Keratinocyte (primary cell): ENCODE measurements around the gene ZMYM2. TPM values are rescaled to one million over a fixed set of nuclear protein-coding genes. Genes with fewer than 3 reads are reported as not detected.

Experiments
- DNase-seq: peaks from one replicate; pipeline ENCODE4 v3.0.0-alpha.2; 2011; ENCODE audit warnings: low read depth, missing footprints, low spot score
- FAIRE-seq: peaks from 2 replicates; lab custom pipeline; 2011; peaks lifted over from hg19 to GRCh38; lab: Jason Lieb, UNC
- H2AFZ ChIP-seq: 2 replicates; pipeline ENCODE4 v1.6.0; 2012; ENCODE audit warnings: low read length, control low read depth, inconsistent platforms; ENCODE audit not compliant: control insufficient read depth
- H3K27ac ChIP-seq: 2 replicates; pipeline ENCODE4 v1.5.1; 2011; ENCODE audit warnings: low read length; ENCODE audit not compliant: control insufficient read depth, insufficient read depth
- H3K27me3 ChIP-seq: 3 replicates; pipeline ENCODE4 v1.6.0; 2011; ENCODE audit warnings: low read length; ENCODE audit not compliant: control insufficient read depth, insufficient read depth; ENCODE audit errors: extremely low read depth
- H3K36me3 ChIP-seq, 2 experiments: 2 replicates in 1 of 2; 3 replicates in 1 of 2; pipeline ENCODE4 v1.5.1; 2011; ENCODE audit warnings: low read length in 2 of 2, mild to moderate bottlenecking in 1 of 2; ENCODE audit not compliant: control insufficient read depth in 2 of 2, insufficient read depth in 2 of 2; ENCODE audit errors: extremely low read depth in 1 of 2
- H3K4me1 ChIP-seq: 3 replicates; pipeline ENCODE4 v1.5.1; 2011; ENCODE audit warnings: low read length; ENCODE audit not compliant: control insufficient read depth, insufficient read depth; ENCODE audit errors: extremely low read depth
- H3K4me2 ChIP-seq: 3 replicates; pipeline ENCODE4 v1.6.0; 2011; ENCODE audit warnings: low read depth, low read length; ENCODE audit not compliant: control insufficient read depth, insufficient read depth; ENCODE audit errors: extremely low read depth
- H3K4me3 ChIP-seq, 3 experiments: fragments of 200-600 bp in 1 of 3; sonication (generic) in 1 of 3; 2 replicates in 2 of 3; 3 replicates in 1 of 3; pipeline ENCODE4 v1.5.1; 2011 to 2016; ENCODE audit warnings: low read length in 3 of 3, mild to moderate bottlenecking in 3 of 3, control low read depth in 2 of 3, inconsistent platforms in 1 of 3, low read depth in 1 of 3, mixed read lengths in 1 of 3, mixed run types in 1 of 3, moderate library complexity in 1 of 3; ENCODE audit not compliant: control insufficient read depth in 2 of 3, insufficient read depth in 2 of 3; ENCODE audit errors: extremely low read depth in 1 of 3
- H3K79me2 ChIP-seq: 2 replicates; pipeline ENCODE4 v1.6.0; 2012; ENCODE audit warnings: low read length; ENCODE audit not compliant: control insufficient read depth, insufficient read depth
- H3K9ac ChIP-seq: 3 replicates; pipeline ENCODE4 v1.6.0; 2011; ENCODE audit warnings: low read length; ENCODE audit not compliant: control insufficient read depth, insufficient read depth; ENCODE audit errors: extremely low read depth
- H3K9me1 ChIP-seq: 3 replicates; pipeline ENCODE4 v1.6.0; 2011; ENCODE audit warnings: low read length; ENCODE audit not compliant: control insufficient read depth, insufficient read depth; ENCODE audit errors: extremely low read depth
- H3K9me3 ChIP-seq: 2 replicates; pipeline ENCODE4 v1.5.1; 2012; ENCODE audit warnings: low read depth, low read length; ENCODE audit not compliant: control insufficient read depth
- H4K20me1 ChIP-seq: 3 replicates; pipeline ENCODE4 v1.6.0; 2011; ENCODE audit warnings: low read length; ENCODE audit not compliant: control insufficient read depth, insufficient read depth; ENCODE audit errors: extremely low read depth
- EZH2 ChIP-seq: IDR thresholded peaks from one replicate; pipeline ENCODE4 v1.6.1; 2012; ENCODE audit warnings: inconsistent platforms, mild to moderate bottlenecking, low read length, moderate library complexity
- dilution Hi-C: fragments of 300-500 bp; cut with MboI; formaldehyde crosslinking; loops from one replicate; pipeline ENCODE4 v1.7.0; 2020; ENCODE audit warnings: low sequenced_read_pairs; ENCODE audit not compliant: extremely low pct_ligation_motif_present
- polyA plus RNA-seq, 5 experiments: library from polyadenylated mRNA; depleted of rRNA in 3 of 5; stranded (reverse) in 3 of 5; stranded (forward) in 1 of 5; unstranded in 1 of 5; fragments of >200 nt; gene quantifications; 1 replicate in 1 of 5; 2 replicates in 3 of 5; 3 replicates in 1 of 5; pipeline versions ENCODE4 v1.2.1 to v1.2.3, GENCODE V29; 2011 to 2012; ENCODE audit warnings: missing spikeins in 2 of 5, low read depth in 1 of 5, low replicate concordance in 1 of 5
- TF ChIP-seq, protein P1 (sequence below), 3 experiments: IDR thresholded peaks in 1 of 3; conservative IDR thresholded peaks in 1 of 3; optimal IDR thresholded peaks in 1 of 3; 2 replicates in 2 of 3; 3 replicates in 1 of 3; pipeline versions ENCODE3 to v1.5.1; 2011; ENCODE audit warnings: low read length in 3 of 3, mild to moderate bottlenecking in 3 of 3, moderate library complexity in 2 of 3, control low read depth in 1 of 3, inconsistent platforms in 1 of 3; ENCODE audit not compliant: insufficient read depth in 2 of 3; ENCODE audit errors: extremely low read depth in 1 of 3

The ZMYM2 gene
- polyA plus RNA-seq, 1 donor (not counting 4 experiments of a cell fraction or from before 2014, with no cell fraction given) = 51.3 TPM

DNA sequence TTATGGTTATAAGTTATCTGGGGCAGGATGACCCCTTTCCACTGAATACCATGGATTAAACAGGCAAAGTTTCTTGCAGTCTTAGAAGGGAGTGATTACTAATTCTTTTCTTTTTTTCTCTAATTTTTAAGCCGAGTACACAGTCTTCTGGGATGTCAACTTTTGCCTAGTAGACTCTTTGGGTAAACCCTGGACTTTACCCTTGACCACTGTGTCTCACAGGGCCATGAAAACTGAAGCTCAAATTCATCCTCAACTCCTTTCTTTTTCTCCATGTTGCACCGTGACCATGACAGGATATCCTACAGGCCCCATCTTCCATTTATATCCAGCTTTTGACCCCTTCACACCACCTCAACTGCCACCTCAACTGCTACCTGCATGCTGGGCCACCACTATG lies 150.5 kb downstream of the ZMYM2 start:
- H3K9ac ChIP-seq = no peak overlapping the region
- H3K27me3 ChIP-seq = peaks cover 10% of the 10 kb centered on the region
- no peaks in the 10 kb centered on the region for H3K79me2 ChIP-seq
- no peak overlapping the region for H3K27ac ChIP-seq
- no peak overlapping the region for H3K4me3 ChIP-seq
- H3K9me1 ChIP-seq = no peaks in the 10 kb centered on the region
- H3K9me3 ChIP-seq = no peaks in the 10 kb centered on the region
- no peak for TF ChIP-seq EZH2
- TF ChIP-seq, protein P1, sequence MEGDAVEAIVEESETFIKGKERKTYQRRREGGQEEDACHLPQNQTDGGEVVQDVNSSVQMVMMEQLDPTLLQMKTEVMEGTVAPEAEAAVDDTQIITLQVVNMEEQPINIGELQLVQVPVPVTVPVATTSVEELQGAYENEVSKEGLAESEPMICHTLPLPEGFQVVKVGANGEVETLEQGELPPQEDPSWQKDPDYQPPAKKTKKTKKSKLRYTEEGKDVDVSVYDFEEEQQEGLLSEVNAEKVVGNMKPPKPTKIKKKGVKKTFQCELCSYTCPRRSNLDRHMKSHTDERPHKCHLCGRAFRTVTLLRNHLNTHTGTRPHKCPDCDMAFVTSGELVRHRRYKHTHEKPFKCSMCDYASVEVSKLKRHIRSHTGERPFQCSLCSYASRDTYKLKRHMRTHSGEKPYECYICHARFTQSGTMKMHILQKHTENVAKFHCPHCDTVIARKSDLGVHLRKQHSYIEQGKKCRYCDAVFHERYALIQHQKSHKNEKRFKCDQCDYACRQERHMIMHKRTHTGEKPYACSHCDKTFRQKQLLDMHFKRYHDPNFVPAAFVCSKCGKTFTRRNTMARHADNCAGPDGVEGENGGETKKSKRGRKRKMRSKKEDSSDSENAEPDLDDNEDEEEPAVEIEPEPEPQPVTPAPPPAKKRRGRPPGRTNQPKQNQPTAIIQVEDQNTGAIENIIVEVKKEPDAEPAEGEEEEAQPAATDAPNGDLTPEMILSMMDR (optimal IDR thresholded peaks at IDR 0.05 in 1 of 3, IDR thresholded peaks at IDR 0.05 in 1 of 3, conservative IDR thresholded peaks at IDR 0.05 in 1 of 3; ENCODE audit: extremely low read depth in 1 of 3, insufficient read depth in 2 of 3, low read length in 3 of 3) = no peak
- FAIRE-seq (no peak), DNase-seq (no peak)
- H2AFZ ChIP-seq = no peak overlapping the region
- no peak overlapping the region for H3K4me2 ChIP-seq
- H4K20me1 ChIP-seq = no peaks in the 10 kb centered on the region
- H3K4me1 ChIP-seq = no peaks in the 10 kb centered on the region
- dilution Hi-C loops = no loop called here
- no peaks in the 10 kb centered on the region for H3K36me3 ChIP-seq

DNA sequence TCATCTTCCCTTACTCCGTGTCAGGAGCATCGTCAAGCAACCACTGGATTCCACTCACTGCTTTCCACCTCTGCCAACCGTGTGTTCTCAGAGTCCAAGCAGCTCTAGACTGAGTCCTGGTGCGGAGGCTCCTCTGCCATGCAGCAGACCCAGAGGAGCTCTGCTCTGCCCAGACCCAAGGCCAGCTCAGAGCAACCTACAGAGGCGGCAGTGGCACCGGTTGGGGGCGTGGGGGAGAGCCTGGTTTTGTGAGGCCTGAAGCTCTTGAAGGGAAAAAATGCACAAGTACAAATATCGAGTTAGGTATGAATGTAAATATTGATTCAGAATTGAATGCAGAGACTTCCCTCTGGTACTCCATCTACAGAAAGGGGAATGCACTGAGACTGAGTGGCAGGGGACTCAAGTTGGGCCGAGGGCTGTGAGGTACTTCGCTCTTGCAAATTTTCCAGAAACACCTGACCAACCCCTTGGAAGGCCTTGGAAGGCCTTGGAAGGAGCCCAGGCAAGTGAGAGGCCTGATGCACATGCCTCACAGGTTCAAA lies 155.6 kb downstream of the ZMYM2 start:
- TF ChIP-seq EZH2 = no peak
- TF ChIP-seq, protein P1 (optimal IDR thresholded peaks at IDR 0.05 in 1 of 3, IDR thresholded peaks at IDR 0.05 in 1 of 3, conservative IDR thresholded peaks at IDR 0.05 in 1 of 3; ENCODE audit: extremely low read depth in 1 of 3, insufficient read depth in 2 of 3, low read length in 3 of 3) = no peak
- Histone ChIP-seq H3K4me3 (no peak overlapping the region), H3K9me1 (no peaks in the 10 kb centered on the region), H3K9ac (no peak overlapping the region), H2AFZ (no peak overlapping the region), H3K36me3 (no peaks in the 10 kb centered on the region), H3K9me3 (no peaks in the 10 kb centered on the region), H3K27ac (no peak overlapping the region), H3K4me1 (no peaks in the 10 kb centered on the region), H4K20me1 (no peaks in the 10 kb centered on the region), H3K79me2 (no peaks in the 10 kb centered on the region), H3K4me2 (no peak overlapping the region), H3K27me3 (no peaks in the 10 kb centered on the region)
- DNase-seq (no peak), FAIRE-seq (no peak)
- dilution Hi-C loops = no loop called here
